Osteocyte (in vitro differentiated cells): Measurements from ENCODE around the gene KRTAP2-3. TPM values are rescaled to one million over a fixed set of nuclear protein-coding genes. Genes with fewer than 3 reads are reported as not detected.
"Not testable (repeated sequence)": the region's sequence is repeated elsewhere in the genome, so short reads cannot be mapped to it uniquely, and the experiment has no call there.

Experiments used
- DNase-seq: peaks from one replicate; pipeline ENCODE4 v3.0.0; 2021; ENCODE audit warnings: mixed read lengths; ENCODE audit not compliant: unreplicated experiment; ENCODE audit errors: extremely low spot score
- H3K27ac Mint-ChIP-seq: one replicate; pipeline ENCODE4 v1.8.0; 2021; ENCODE audit warnings: mild to moderate bottlenecking, mixed read lengths; ENCODE audit not compliant: unreplicated experiment
- H3K27me3 Mint-ChIP-seq: one replicate; pipeline ENCODE4 v1.8.0; 2021; ENCODE audit warnings: mixed read lengths; ENCODE audit not compliant: unreplicated experiment
- H3K36me3 Mint-ChIP-seq: one replicate; pipeline ENCODE4 v1.8.0; 2021; ENCODE audit warnings: mixed read lengths; ENCODE audit not compliant: unreplicated experiment
- H3K4me1 Mint-ChIP-seq: one replicate; pipeline ENCODE4 v1.8.0; 2021; ENCODE audit warnings: mixed read lengths; ENCODE audit not compliant: unreplicated experiment
- H3K4me3 Mint-ChIP-seq: one replicate; pipeline ENCODE4 v1.8.0; 2021; ENCODE audit warnings: mild to moderate bottlenecking, moderate library complexity, mixed read lengths; ENCODE audit not compliant: unreplicated experiment
- H3K9me3 Mint-ChIP-seq: one replicate; pipeline ENCODE4 v1.8.0; 2021; ENCODE audit warnings: mixed read lengths; ENCODE audit not compliant: unreplicated experiment
- total RNA-seq: library from RNA; stranded (reverse); gene quantifications from 2 replicates; pipeline ENCODE4 v1.2.1, GENCODE V29; 2021
- TF ChIP-seq, protein P1 (sequence below): fragments of 200-600 bp; sonication (generic); IDR thresholded peaks from 2 replicates; pipeline ENCODE4 v1.5.0; 2021; ENCODE audit warnings: antibody characterized with exemption, mild to moderate bottlenecking, moderate library complexity

KRTAP2-3 gene
- total RNA-seq, 1 donor from 2014 or later, result not detected

- Mint-ChIP-seq H3K4me3 (no peak overlapping the region), H3K27ac (no peak overlapping the region), H3K9me3 (peaks cover 10% of the 10 kb centered on the region), H3K27me3 (no peaks in the 10 kb centered on the region), H3K4me1 (peaks cover 11% of the 10 kb centered on the region), H3K36me3 (peaks cover 4% of the 10 kb centered on the region)
- TF ChIP-seq, protein P1, sequence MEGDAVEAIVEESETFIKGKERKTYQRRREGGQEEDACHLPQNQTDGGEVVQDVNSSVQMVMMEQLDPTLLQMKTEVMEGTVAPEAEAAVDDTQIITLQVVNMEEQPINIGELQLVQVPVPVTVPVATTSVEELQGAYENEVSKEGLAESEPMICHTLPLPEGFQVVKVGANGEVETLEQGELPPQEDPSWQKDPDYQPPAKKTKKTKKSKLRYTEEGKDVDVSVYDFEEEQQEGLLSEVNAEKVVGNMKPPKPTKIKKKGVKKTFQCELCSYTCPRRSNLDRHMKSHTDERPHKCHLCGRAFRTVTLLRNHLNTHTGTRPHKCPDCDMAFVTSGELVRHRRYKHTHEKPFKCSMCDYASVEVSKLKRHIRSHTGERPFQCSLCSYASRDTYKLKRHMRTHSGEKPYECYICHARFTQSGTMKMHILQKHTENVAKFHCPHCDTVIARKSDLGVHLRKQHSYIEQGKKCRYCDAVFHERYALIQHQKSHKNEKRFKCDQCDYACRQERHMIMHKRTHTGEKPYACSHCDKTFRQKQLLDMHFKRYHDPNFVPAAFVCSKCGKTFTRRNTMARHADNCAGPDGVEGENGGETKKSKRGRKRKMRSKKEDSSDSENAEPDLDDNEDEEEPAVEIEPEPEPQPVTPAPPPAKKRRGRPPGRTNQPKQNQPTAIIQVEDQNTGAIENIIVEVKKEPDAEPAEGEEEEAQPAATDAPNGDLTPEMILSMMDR, result no peak
- no peak for DNase-seq
These were observed 5.9 kb downstream of the KRTAP2-3 start for GRCh38 chr17:41054025-41054424.

- H3K27me3 Mint-ChIP-seq, result no peaks in the 10 kb centered on the region
- H3K27ac Mint-ChIP-seq, result no peak overlapping the region
- no peak overlapping the region for H3K4me3 Mint-ChIP-seq
- peaks cover 23% of the 10 kb centered on the region for H3K4me1 Mint-ChIP-seq
- DNase-seq, result no peak
- peaks cover 4% of the 10 kb centered on the region for H3K36me3 Mint-ChIP-seq
- H3K9me3 Mint-ChIP-seq, result peaks cover 10% of the 10 kb centered on the region
- TF ChIP-seq, protein P1, result no peak
These were observed 7.3 kb downstream of the KRTAP2-3 start for GRCh38 chr17:41052566-41052965.

DNA sequence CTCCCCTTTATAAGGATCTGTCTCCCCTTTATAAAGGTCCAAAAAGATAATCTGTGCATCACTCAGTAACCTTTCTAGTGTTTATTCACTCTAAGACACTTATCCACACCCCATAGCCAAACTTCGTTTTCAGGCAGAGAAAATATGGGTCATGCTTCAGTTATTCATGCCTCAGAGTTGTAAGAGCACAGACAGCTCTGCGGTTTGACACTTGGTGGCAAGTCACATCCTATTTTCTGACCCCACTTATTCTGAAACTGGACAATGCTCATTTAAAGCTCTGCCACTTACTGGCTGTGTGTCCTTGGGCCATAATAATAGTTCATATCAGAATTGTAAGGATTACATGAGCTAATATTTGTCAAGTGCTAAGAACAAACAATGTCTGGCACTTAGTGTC, 10.8 kb downstream of the KRTAP2-3 start:
- DNase-seq, result no peak
- Mint-ChIP-seq H3K4me3 (no peak overlapping the region), H3K27ac (peak overlapping the region; percentile 87), H3K4me1 (peaks cover 24% of the 10 kb centered on the region), H3K27me3 (no peaks in the 10 kb centered on the region), H3K9me3 (peaks cover 4% of the 10 kb centered on the region), H3K36me3 (peaks cover 4% of the 10 kb centered on the region)
- TF ChIP-seq, protein P1, result no peak

DNA sequence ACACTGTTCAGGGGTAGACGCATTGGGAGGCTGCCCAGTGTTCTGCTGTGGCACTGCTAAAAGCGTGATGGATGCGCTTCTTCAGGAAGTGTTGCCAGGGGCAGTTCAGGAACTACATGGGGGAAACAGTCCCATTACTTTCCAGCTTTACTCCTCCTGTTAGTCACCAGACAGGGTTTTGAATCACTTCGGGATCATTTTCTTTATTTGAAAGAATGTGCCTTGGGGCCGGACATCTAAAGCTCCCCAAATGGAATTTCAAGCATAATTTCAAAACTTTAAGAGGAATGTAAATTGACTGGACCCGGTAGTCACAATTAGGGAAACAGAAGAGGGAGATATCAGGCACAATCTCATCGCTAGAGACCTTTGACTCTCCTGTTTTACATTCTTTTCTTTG, 11.5 kb downstream of the KRTAP2-3 start:
- Mint-ChIP-seq H3K27me3 (no peaks in the 10 kb centered on the region), H3K9me3 (peaks cover 7% of the 10 kb centered on the region), H3K4me1 (peaks cover 25% of the 10 kb centered on the region), H3K36me3 (peaks cover 2% of the 10 kb centered on the region), H3K4me3 (no peak overlapping the region), H3K27ac (peak overlapping the region; percentile 87)
- TF ChIP-seq, protein P1, result no peak
- DNase-seq, result no peak

DNA sequence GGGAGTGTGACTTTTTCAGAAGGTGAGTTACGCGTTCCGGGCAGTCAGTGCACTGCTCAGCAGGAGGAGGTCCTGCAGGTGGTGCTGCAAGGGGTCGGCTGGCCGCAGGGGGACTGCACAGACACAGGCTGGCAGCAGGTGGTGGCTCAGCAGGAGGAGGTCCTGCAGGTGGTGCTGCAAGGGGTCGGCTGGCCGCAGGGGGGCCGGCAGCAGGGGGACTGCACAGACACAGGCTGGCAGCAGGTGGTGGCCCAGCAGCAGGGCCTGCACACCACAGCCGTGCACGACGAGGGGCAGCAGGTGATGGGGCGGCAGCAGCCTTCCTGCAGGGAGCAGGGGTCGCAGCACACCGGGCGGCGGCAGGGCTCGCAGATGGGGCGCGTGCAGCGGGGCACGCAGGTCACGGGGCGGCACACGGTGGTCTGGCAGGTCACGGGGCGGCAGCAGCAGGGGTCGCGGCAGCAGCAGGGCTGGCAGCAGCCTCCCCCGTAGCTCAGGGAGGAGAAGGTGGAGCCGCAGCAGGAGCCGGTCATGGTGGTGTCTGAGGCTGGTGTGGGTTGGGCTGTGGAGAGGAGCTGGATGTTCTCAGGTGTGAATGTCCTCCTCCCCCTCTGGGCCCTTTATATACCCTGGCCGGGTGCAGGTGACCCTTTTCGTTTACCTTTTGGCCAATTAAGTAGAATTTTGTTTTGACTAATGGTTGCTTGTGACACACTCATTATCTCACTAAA, 13.0 kb downstream of the KRTAP2-3 start, which contains the start of gene KRTAP2-1:
KRTAP2-1 (minus strand) TSS at position 582 of the 731 bp plus-strand sequence; CDS start at position 533, 49 bp downstream.
- H3K27me3 Mint-ChIP-seq, DNase-seq, H3K4me3 Mint-ChIP-seq, H3K36me3 Mint-ChIP-seq: not testable (repeated sequence)
- H3K27ac Mint-ChIP-seq, result peak within 1 kb of the TSS; percentile 87
- H3K9me3 Mint-ChIP-seq, result peaks cover 18% of the 10 kb centered on the region
- peaks cover 21% of the 10 kb centered on the region for H3K4me1 Mint-ChIP-seq
